Activated CD4-positive, alpha-beta memory T cell treated with anti-CD3 and anti-CD28 coated beads for 36 hours (primary cell): ENCODE results near the gene ZBTB20. TPM values are rescaled to one million over a fixed set of nuclear protein-coding genes. Genes with fewer than 3 reads are reported as not detected.

Experiments
- CTCF ChIA-PET: fragments of 350-600 bp; sonication (Branson Sonifier 250); formaldehyde crosslinking; loops from one replicate; lab custom pipeline; 2021; ENCODE audit warnings: antibody characterized with exemption, inconsistent platforms; lab: Charles Lee
- POLR2A ChIA-PET: fragments of 350-600 bp; sonication (Branson Sonifier 250); formaldehyde crosslinking; loops from one replicate; lab custom pipeline; 2021; ENCODE audit warnings: antibody characterized with exemption; lab: Charles Lee
- DNase-seq: peaks from one replicate; pipeline ENCODE4 v3.0.0-alpha.2; 2020
- H3K27ac Mint-ChIP-seq: one replicate; pipeline ENCODE4 v1.8.0; 2021; ENCODE audit warnings: mixed read lengths
- H3K27me3 Mint-ChIP-seq: one replicate; pipeline ENCODE4 v1.8.0; 2021; ENCODE audit warnings: mixed read lengths
- H3K36me3 Mint-ChIP-seq: one replicate; pipeline ENCODE4 v1.8.0; 2021; ENCODE audit warnings: mixed read lengths
- H3K4me1 Mint-ChIP-seq: one replicate; pipeline ENCODE4 v1.8.0; 2021; ENCODE audit warnings: low read depth, mixed read lengths
- H3K4me3 Mint-ChIP-seq: one replicate; pipeline ENCODE4 v1.8.0; 2021; ENCODE audit warnings: mild to moderate bottlenecking, mixed read lengths
- H3K9me3 Mint-ChIP-seq: one replicate; pipeline ENCODE4 v1.8.0; 2021; ENCODE audit warnings: mixed read lengths
- intact Hi-C: fragments of 100-400 bp; cut with micrococcal nuclease; formaldehyde crosslinking; loops from one replicate; pipeline ENCODE4 v1.15.1; 2023
- total RNA-seq, 2 experiments: library from RNA; stranded (reverse); gene quantifications; one replicate each; pipeline ENCODE4 v1.2.3, GENCODE V29; 2021

ZBTB20 gene
- total RNA-seq, 2 experiments from 2014 or later, result 4.4 to 5.4 TPM

- intact Hi-C loops, result no loop called here
- no peaks in the 10 kb centered on the region for H3K27me3 Mint-ChIP-seq
- DNase-seq, result no peak
- ChIA-PET CTCF (no interaction called here), POLR2A (no interaction called here)
- no peaks in the 10 kb centered on the region for H3K9me3 Mint-ChIP-seq
- H3K4me1 Mint-ChIP-seq, result peaks cover 10% of the 10 kb centered on the region
- peaks cover 14% of the 10 kb centered on the region for H3K36me3 Mint-ChIP-seq
- no peak overlapping the region for H3K4me3 Mint-ChIP-seq
- no peak overlapping the region for H3K27ac Mint-ChIP-seq
Observed at GRCh38 chr3:114799816-114800215, 347.3 kb downstream of the ZBTB20 start.

- Mint-ChIP-seq H3K4me1 (peaks cover 2% of the 10 kb centered on the region), H3K36me3 (peaks cover 14% of the 10 kb centered on the region), H3K4me3 (no peak overlapping the region), H3K27ac (no peak overlapping the region), H3K9me3 (no peaks in the 10 kb centered on the region), H3K27me3 (no peaks in the 10 kb centered on the region)
- intact Hi-C loops, result no loop called here
- DNase-seq, result no peak
- CTCF ChIA-PET, result no interaction called here
- POLR2A ChIA-PET, result no interaction called here
Observed at GRCh38 chr3:114796796-114797195, 350.3 kb downstream of the ZBTB20 start.

GRCh38 chr3:114794894-114795630, 352.0 kb downstream of the ZBTB20 start:
- ChIA-PET CTCF (interaction anchor here (1.1 kb wide), 1 partner anchor 181 kb away, joined by 3 read pairs; no protein-coding TSS in a partner anchor), POLR2A (no interaction called here)
- Mint-ChIP-seq H3K27me3 (no peaks in the 10 kb centered on the region), H3K36me3 (peaks cover 14% of the 10 kb centered on the region), H3K27ac (no peak overlapping the region), H3K4me3 (no peak overlapping the region), H3K4me1 (peaks cover 8% of the 10 kb centered on the region), H3K9me3 (no peaks in the 10 kb centered on the region)
- DNase-seq, result no peak
- intact Hi-C loops, result no loop called here

GRCh38 chr3:114792159-114792918, 354.7 kb downstream of the ZBTB20 start:
- Mint-ChIP-seq H3K36me3 (peaks cover 13% of the 10 kb centered on the region), H3K9me3 (no peaks in the 10 kb centered on the region), H3K27ac (no peak overlapping the region), H3K4me1 (peaks cover 6% of the 10 kb centered on the region), H3K4me3 (no peak overlapping the region), H3K27me3 (no peaks in the 10 kb centered on the region)
- POLR2A ChIA-PET, result no interaction called here
- no peak for DNase-seq
- CTCF ChIA-PET, result no interaction called here
- intact Hi-C loops, result no loop called here

GRCh38 chr3:114790752-114791151, 356.3 kb downstream of the ZBTB20 start:
- Mint-ChIP-seq H3K4me1 (peaks cover 6% of the 10 kb centered on the region), H3K4me3 (no peak overlapping the region), H3K9me3 (no peaks in the 10 kb centered on the region), H3K27ac (no peak overlapping the region), H3K36me3 (peaks cover 9% of the 10 kb centered on the region), H3K27me3 (no peaks in the 10 kb centered on the region)
- CTCF ChIA-PET, result interaction anchor here (0.9 kb wide), 1 partner anchor 395 kb away, joined by 3 read pairs; no protein-coding TSS in a partner anchor
- POLR2A ChIA-PET, result no interaction called here
- intact Hi-C loops, result no loop called here
- no peak for DNase-seq

- Mint-ChIP-seq H3K4me3 (no peak overlapping the region), H3K36me3 (peaks cover 7% of the 10 kb centered on the region), H3K9me3 (no peaks in the 10 kb centered on the region), H3K27me3 (no peaks in the 10 kb centered on the region), H3K4me1 (peaks cover 6% of the 10 kb centered on the region), H3K27ac (no peak overlapping the region)
- no peak for DNase-seq
- CTCF ChIA-PET, result interaction anchor here (0.9 to 1.0 kb wide), 2 partner anchors 394 to 995 kb away, joined by 3 read pairs; no protein-coding TSS in a partner anchor
- POLR2A ChIA-PET, result no interaction called here
- intact Hi-C loops, result no loop called here
Observed at GRCh38 chr3:114789803-114790202, 357.3 kb downstream of the ZBTB20 start.

- POLR2A ChIA-PET, result interaction anchor here (0.6 kb wide), 1 partner anchor 18 kb away, joined by 3 read pairs; no protein-coding TSS in a partner anchor
- Mint-ChIP-seq H3K36me3 (peaks cover 46% of the 10 kb centered on the region), H3K27ac (no peak overlapping the region), H3K9me3 (peaks cover 36% of the 10 kb centered on the region), H3K27me3 (no peaks in the 10 kb centered on the region), H3K4me3 (no peak overlapping the region), H3K4me1 (no peaks in the 10 kb centered on the region)
- CTCF ChIA-PET, result no interaction called here
- no peak for DNase-seq
- intact Hi-C loops, result no loop called here
Observed at GRCh38 chr3:114775395-114775794, 371.7 kb downstream of the ZBTB20 start.

- no peak overlapping the region for H3K4me3 Mint-ChIP-seq
- H3K4me1 Mint-ChIP-seq, result no peaks in the 10 kb centered on the region
- CTCF ChIA-PET, result no interaction called here
- peaks cover 31% of the 10 kb centered on the region for H3K9me3 Mint-ChIP-seq
- peaks cover 32% of the 10 kb centered on the region for H3K36me3 Mint-ChIP-seq
- no peaks in the 10 kb centered on the region for H3K27me3 Mint-ChIP-seq
- DNase-seq, result no peak
- intact Hi-C loops, result no loop called here
- H3K27ac Mint-ChIP-seq, result no peak overlapping the region
- POLR2A ChIA-PET, result no interaction called here
Observed at GRCh38 chr3:114770874-114771273, 376.2 kb downstream of the ZBTB20 start.

GRCh38 chr3:114764056-114764492, 383.0 kb downstream of the ZBTB20 start:
- H3K4me1 Mint-ChIP-seq, result no peaks in the 10 kb centered on the region
- intact Hi-C loops, result no loop called here
- no peak overlapping the region for H3K27ac Mint-ChIP-seq
- POLR2A ChIA-PET, result no interaction called here
- CTCF ChIA-PET, result no interaction called here
- no peaks in the 10 kb centered on the region for H3K9me3 Mint-ChIP-seq
- DNase-seq, result no peak
- H3K27me3 Mint-ChIP-seq, result no peaks in the 10 kb centered on the region
- H3K36me3 Mint-ChIP-seq, result no peaks in the 10 kb centered on the region
- H3K4me3 Mint-ChIP-seq, result no peak overlapping the region

- Mint-ChIP-seq H3K27me3 (no peaks in the 10 kb centered on the region), H3K4me3 (no peak overlapping the region), H3K4me1 (no peaks in the 10 kb centered on the region), H3K36me3 (no peaks in the 10 kb centered on the region), H3K27ac (no peak overlapping the region), H3K9me3 (no peaks in the 10 kb centered on the region)
- intact Hi-C loops, result no loop called here
- no peak for DNase-seq
- POLR2A ChIA-PET, result no interaction called here
- CTCF ChIA-PET, result interaction anchor here (0.6 kb wide), 1 partner anchor 398 kb away, joined by 3 read pairs; no protein-coding TSS in a partner anchor
Observed at GRCh38 chr3:114762144-114762543, 384.9 kb downstream of the ZBTB20 start.

- H3K27me3 Mint-ChIP-seq, result no peaks in the 10 kb centered on the region
- no peak overlapping the region for H3K27ac Mint-ChIP-seq
- CTCF ChIA-PET, result no interaction called here
- no peak for DNase-seq
- peaks cover 2% of the 10 kb centered on the region for H3K4me1 Mint-ChIP-seq
- intact Hi-C loops, result no loop called here
- POLR2A ChIA-PET, result no interaction called here
- no peaks in the 10 kb centered on the region for H3K36me3 Mint-ChIP-seq
- no peak overlapping the region for H3K4me3 Mint-ChIP-seq
- H3K9me3 Mint-ChIP-seq, result no peaks in the 10 kb centered on the region
Observed at GRCh38 chr3:114760679-114761078, 386.4 kb downstream of the ZBTB20 start.

- Mint-ChIP-seq H3K27ac (no peak overlapping the region), H3K27me3 (no peaks in the 10 kb centered on the region), H3K36me3 (no peaks in the 10 kb centered on the region), H3K4me1 (peaks cover 2% of the 10 kb centered on the region), H3K9me3 (no peaks in the 10 kb centered on the region), H3K4me3 (no peak overlapping the region)
- CTCF ChIA-PET, result no interaction called here
- intact Hi-C loops, result no loop called here
- DNase-seq, result no peak
- POLR2A ChIA-PET, result no interaction called here
Observed at GRCh38 chr3:114758831-114759699, 388.0 kb downstream of the ZBTB20 start.
